Stomach smooth muscle (tissue), 2 donors: ENCODE results near the gene COL3A1.

Experiments
- H3K27ac ChIP-seq: one replicate; pipeline ENCODE4 v1.7.0; 2013; ENCODE audit warnings: mild to moderate bottlenecking, low read length, inconsistent platforms
- H3K27me3 ChIP-seq, 2 donors: one replicate each; pipeline ENCODE4 v1.7.0; 2013; ENCODE audit warnings: low read length in 2 of 2; ENCODE audit not compliant: insufficient read depth in 2 of 2, control insufficient read depth in 1 of 2
- H3K36me3 ChIP-seq, 2 donors: one replicate each; pipeline ENCODE4 v1.7.0; 2013; ENCODE audit warnings: low read length in 2 of 2; ENCODE audit not compliant: control insufficient read depth in 2 of 2, insufficient read depth in 2 of 2
- H3K4me1 ChIP-seq: one replicate; pipeline ENCODE4 v1.7.0; 2013; ENCODE audit warnings: low read length; ENCODE audit not compliant: control insufficient read depth, insufficient read depth
- H3K4me3 ChIP-seq, 2 donors: one replicate each; pipeline ENCODE4 v1.7.0; 2013; ENCODE audit warnings: low read length in 2 of 2
- H3K9ac ChIP-seq, 2 donors: one replicate each; pipeline ENCODE4 v1.7.0; 2013; ENCODE audit warnings: low read length in 2 of 2, mild to moderate bottlenecking in 1 of 2
- H3K9me3 ChIP-seq, 2 donors: one replicate each; pipeline ENCODE4 v1.7.0; 2013; ENCODE audit warnings: low read length in 2 of 2; ENCODE audit not compliant: control insufficient read depth in 2 of 2
- donor health status: healthy.
- donor health status: Pancreatic carcinoma.

The COL3A1 gene

GRCh38 chr2:189015359-189015758 is 41.2 kb downstream of the COL3A1 start:
- H3K27ac ChIP-seq: no peak overlapping the region
- H3K4me3 ChIP-seq: no peak overlapping the region
- no peak overlapping the region for H3K9ac ChIP-seq
- no peaks in the 10 kb centered on the region for H3K27me3 ChIP-seq
- H3K4me1 ChIP-seq: peaks cover 18% of the 10 kb centered on the region
- no peaks in the 10 kb centered on the region for H3K9me3 ChIP-seq
- peaks cover 6 to 10% of the 10 kb centered on the region in 2 donors for H3K36me3 ChIP-seq

- Histone ChIP-seq H3K36me3 (peaks cover 2% of the 10 kb centered on the region in 2 donors), H3K27ac (no peak overlapping the region), H3K4me3 (no peak overlapping the region), H3K9me3 (no peaks in the 10 kb centered on the region), H3K27me3 (no peaks in the 10 kb centered on the region), H3K9ac (no peak overlapping the region), H3K4me1 (peaks cover 14% of the 10 kb centered on the region)
These were observed 42.2 kb downstream of the COL3A1 start for GRCh38 chr2:189016311-189016861.

DNA sequence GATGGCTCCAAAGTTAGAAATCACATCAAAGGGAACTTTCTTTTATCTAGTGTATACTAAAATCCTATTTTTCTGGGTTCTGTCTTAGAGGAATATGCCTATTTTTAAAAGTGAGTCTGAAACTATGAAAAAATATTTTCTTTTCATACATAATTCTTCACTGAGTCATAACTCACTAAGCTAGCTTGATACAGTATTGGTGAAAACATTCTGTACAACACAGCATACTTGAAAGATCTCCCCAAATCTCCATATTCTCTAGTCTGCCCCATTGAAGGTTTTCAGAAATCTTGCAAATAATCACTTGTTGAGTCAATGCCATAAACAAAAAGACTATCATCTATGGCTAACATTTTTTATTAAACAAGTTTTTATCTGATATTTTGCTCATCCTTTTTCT is 44.5 kb downstream of the COL3A1 start:
- H3K27me3 ChIP-seq: no peaks in the 10 kb centered on the region
- H3K4me1 ChIP-seq: peaks cover 14% of the 10 kb centered on the region
- H3K36me3 ChIP-seq: no peaks in the 10 kb centered on the region
- H3K27ac ChIP-seq: no peak overlapping the region
- no peaks in the 10 kb centered on the region for H3K9me3 ChIP-seq
- H3K4me3 ChIP-seq: no peak overlapping the region
- no peak overlapping the region for H3K9ac ChIP-seq

DNA sequence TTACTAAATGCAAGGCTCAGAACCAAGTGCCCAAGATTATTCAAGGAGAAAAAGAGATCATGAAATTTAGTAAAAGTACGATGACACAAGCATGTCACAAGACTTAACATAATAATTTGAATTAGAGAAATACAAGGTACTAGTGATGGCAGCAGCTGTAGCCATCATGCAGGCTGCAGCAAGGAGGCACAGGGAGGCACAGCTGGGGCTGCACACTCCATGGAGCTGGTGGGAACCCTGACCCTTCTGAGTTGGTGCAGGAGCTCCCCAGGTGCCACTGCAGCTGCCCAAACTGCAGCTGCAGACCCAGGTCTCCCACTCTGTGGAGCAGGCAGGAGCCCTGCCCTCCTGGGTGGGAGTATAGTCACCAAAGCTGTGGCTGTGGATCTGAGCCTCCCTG is 46.0 kb downstream of the COL3A1 start:
- H3K9me3 ChIP-seq: no peaks in the 10 kb centered on the region
- H3K4me3 ChIP-seq: no peak overlapping the region
- no peaks in the 10 kb centered on the region for H3K27me3 ChIP-seq
- no peak overlapping the region for H3K9ac ChIP-seq
- no peak overlapping the region for H3K27ac ChIP-seq
- H3K4me1 ChIP-seq: peaks cover under 1% of the 10 kb centered on the region
- H3K36me3 ChIP-seq: no peaks in the 10 kb centered on the region

- Histone ChIP-seq H3K4me1 (no peaks in the 10 kb centered on the region), H3K9me3 (no peaks in the 10 kb centered on the region), H3K27ac (peak overlapping the region; percentile 19), H3K4me3 (no peak overlapping the region), H3K36me3 (no peaks in the 10 kb centered on the region), H3K27me3 (no peaks in the 10 kb centered on the region), H3K9ac (no peak overlapping the region)
These were observed 47.9 kb downstream of the COL3A1 start for GRCh38 chr2:189022053-189022481.

DNA sequence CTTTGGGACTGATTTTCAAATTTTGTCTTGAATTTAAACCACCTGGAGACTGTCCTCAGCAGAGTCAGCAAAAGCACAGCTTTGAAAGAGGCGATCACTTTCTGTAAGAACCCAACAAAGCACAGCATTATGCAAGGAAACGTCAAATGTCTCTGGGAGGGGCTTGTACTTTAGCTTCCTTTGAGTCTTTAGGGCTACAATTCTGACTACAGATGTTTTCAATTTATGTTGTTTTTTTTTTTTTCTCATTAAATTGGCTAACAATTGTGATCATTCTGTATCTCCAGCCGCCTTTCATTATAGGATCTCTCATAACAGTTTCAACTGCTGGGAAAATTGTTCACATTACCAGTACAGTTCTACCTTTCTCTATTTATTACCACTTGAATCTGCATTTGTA is 48.3 kb downstream of the COL3A1 start:
- no peaks in the 10 kb centered on the region for H3K36me3 ChIP-seq
- no peaks in the 10 kb centered on the region for H3K9me3 ChIP-seq
- H3K27ac ChIP-seq: peak overlapping the region; percentile 19
- H3K9ac ChIP-seq: no peak overlapping the region
- H3K4me1 ChIP-seq: no peaks in the 10 kb centered on the region
- no peaks in the 10 kb centered on the region for H3K27me3 ChIP-seq
- no peak overlapping the region for H3K4me3 ChIP-seq

GRCh38 chr2:189024901-189025618 is 50.9 kb downstream of the COL3A1 start:
- Histone ChIP-seq H3K27ac (no peak overlapping the region), H3K9ac (no peak overlapping the region), H3K9me3 (no peaks in the 10 kb centered on the region), H3K4me1 (no peaks in the 10 kb centered on the region), H3K36me3 (no peaks in the 10 kb centered on the region), H3K27me3 (no peaks in the 10 kb centered on the region), H3K4me3 (no peak overlapping the region)

DNA sequence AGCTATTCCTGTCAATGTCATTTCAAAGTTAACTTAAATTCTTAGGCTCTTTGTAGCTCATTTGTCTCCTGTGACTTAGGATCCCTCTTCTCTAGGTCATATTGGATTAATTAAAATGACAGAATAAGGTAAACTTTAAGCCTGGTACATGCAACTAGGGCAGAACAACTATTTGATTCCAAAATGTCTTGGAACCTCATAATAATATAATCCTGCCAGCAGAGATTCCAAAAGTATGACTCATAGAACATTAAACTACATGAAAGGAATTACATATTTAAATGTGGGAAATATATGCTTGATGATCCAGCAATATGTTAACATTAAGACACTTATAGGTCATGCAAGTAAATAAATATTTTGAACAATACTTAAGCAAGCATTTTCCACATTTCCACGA is 63.3 kb downstream of the COL3A1 start:
- H3K9me3 ChIP-seq: no peaks in the 10 kb centered on the region
- H3K4me3 ChIP-seq: no peak overlapping the region
- no peaks in the 10 kb centered on the region for H3K27me3 ChIP-seq
- H3K9ac ChIP-seq: no peak overlapping the region
- peaks cover 33 to 38% of the 10 kb centered on the region in 2 donors for H3K36me3 ChIP-seq
- no peak overlapping the region for H3K27ac ChIP-seq
- no peaks in the 10 kb centered on the region for H3K4me1 ChIP-seq

GRCh38 chr2:189045836-189046235 is 71.7 kb downstream of the COL3A1 start:
- Histone ChIP-seq H3K4me3 (no peak overlapping the region), H3K36me3 (peaks cover 16 to 26% of the 10 kb centered on the region in 2 donors)

GRCh38 chr2:189046320-189046719 is 72.1 kb downstream of the COL3A1 start:
- Histone ChIP-seq H3K27ac (no peak overlapping the region), H3K4me1 (no peaks in the 10 kb centered on the region), H3K4me3 (no peak overlapping the region), H3K9me3 (no peaks in the 10 kb centered on the region), H3K27me3 (no peaks in the 10 kb centered on the region), H3K9ac (no peak overlapping the region), H3K36me3 (peaks cover 18 to 23% of the 10 kb centered on the region in 2 donors)

More at GRCh38 chr2:189045836-189046235, 71.7 kb downstream of the COL3A1 start:
- Histone ChIP-seq H3K27me3 (no peaks in the 10 kb centered on the region), H3K4me1 (no peaks in the 10 kb centered on the region), H3K27ac (no peak overlapping the region), H3K9ac (no peak overlapping the region), H3K9me3 (no peaks in the 10 kb centered on the region)

DNA sequence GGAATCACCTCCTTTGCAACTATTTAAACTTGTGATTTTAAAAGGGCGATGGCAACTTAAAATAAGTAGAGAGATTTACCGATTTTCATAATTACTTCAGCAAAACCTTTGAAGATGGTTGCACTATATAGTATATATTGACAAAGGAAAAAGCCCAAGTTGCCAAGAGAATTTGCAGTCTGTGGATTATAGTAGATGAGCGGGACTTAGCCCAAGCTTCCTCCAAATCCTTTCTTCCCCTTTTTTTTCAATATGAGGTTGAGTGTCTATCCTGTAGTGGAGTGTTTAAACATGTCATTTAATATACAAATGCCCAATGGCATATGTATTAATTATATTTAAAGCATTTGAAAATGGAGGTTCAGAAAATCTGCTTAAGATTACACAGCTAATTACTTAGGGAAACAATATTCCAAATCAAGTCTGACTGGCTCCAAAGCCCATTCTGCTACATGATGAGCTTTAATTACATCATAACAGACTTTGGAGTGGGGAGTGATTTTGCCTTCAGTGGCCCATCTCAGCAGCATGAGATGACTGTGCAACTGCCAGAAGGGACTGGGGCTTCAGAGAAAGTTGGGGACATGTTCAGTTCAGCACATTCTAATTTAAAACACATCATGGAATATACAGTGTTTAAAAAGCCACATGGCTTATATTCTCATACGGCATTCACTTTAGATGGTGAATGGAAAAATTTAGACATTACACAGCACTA is 73.2 kb downstream of the COL3A1 start:
- no peaks in the 10 kb centered on the region for H3K4me1 ChIP-seq
- H3K9ac ChIP-seq: no peak overlapping the region
- H3K27me3 ChIP-seq: no peaks in the 10 kb centered on the region
- no peak overlapping the region for H3K4me3 ChIP-seq
- H3K27ac ChIP-seq: no peak overlapping the region
- H3K36me3 ChIP-seq: peaks cover 25 to 26% of the 10 kb centered on the region in 2 donors
- H3K9me3 ChIP-seq: no peaks in the 10 kb centered on the region
